GM12865 (cell line): Measurements from ENCODE around the gene GALNT18.

ENCODE experiments used
- DNase-seq: peaks from one replicate; pipeline ENCODE4 v3.0.0; 2010; ENCODE audit warnings: low read depth
- H3K4me3 ChIP-seq: 2 replicates; pipeline ENCODE4 v1.5.1; 2011; ENCODE audit warnings: mild to moderate bottlenecking, low read depth, low read length, control low read depth
- CTCF ChIP-seq: IDR thresholded peaks from 2 replicates; pipeline ENCODE4 v1.5.1; 2011; ENCODE audit warnings: low read length, control low read depth, low read depth, inconsistent platforms; ENCODE audit not compliant: insufficient read depth; ENCODE audit errors: missing control alignments

GALNT18 gene

GRCh38 chr11:11481371-11481770 lies 140.4 kb downstream of the GALNT18 start:
- no peak for TF ChIP-seq CTCF
- no peak for DNase-seq
- H3K4me3 ChIP-seq = no peak overlapping the region

- TF ChIP-seq CTCF = no peak
- H3K4me3 ChIP-seq = no peak overlapping the region
- DNase-seq = no peak
Measured at GRCh38 chr11:11480971-11481370, 140.8 kb downstream of the GALNT18 start.

GRCh38 chr11:11478687-11479086 lies 143.1 kb downstream of the GALNT18 start:
- DNase-seq = no peak
- no peak overlapping the region for H3K4me3 ChIP-seq
- TF ChIP-seq CTCF = no peak

GRCh38 chr11:11477695-11478420 lies 143.9 kb downstream of the GALNT18 start:
- no peak for TF ChIP-seq CTCF
- DNase-seq = no peak

GRCh38 chr11:11476971-11477645 lies 144.7 kb downstream of the GALNT18 start:
- no peak for TF ChIP-seq CTCF
- H3K4me3 ChIP-seq = no peak overlapping the region
- no peak for DNase-seq

More at GRCh38 chr11:11477695-11478420, 143.9 kb downstream of the GALNT18 start:
- no peak overlapping the region for H3K4me3 ChIP-seq

GRCh38 chr11:11476499-11476898 lies 145.3 kb downstream of the GALNT18 start:
- no peak for TF ChIP-seq CTCF
- no peak for DNase-seq
- no peak overlapping the region for H3K4me3 ChIP-seq

GRCh38 chr11:11472106-11472505 lies 149.7 kb downstream of the GALNT18 start:
- DNase-seq = no peak

More at GRCh38 chr11:11472106-11472505, 149.7 kb downstream of the GALNT18 start:
- no peak overlapping the region for H3K4me3 ChIP-seq
- no peak for TF ChIP-seq CTCF
